Subcutaneous abdominal adipose tissue (tissue), 5 donors: ENCODE measurements around the gene DUSP12.
A peak's percentile ranks its signal among the peaks of the same experiment; 100 is the strongest.

Experiments
- H3K27ac ChIP-seq: one replicate; pipeline ENCODE4 v1.7.0; 2013; ENCODE audit warnings: low read depth, mild to moderate bottlenecking, inconsistent platforms, low read length, moderate library complexity
- H3K27me3 ChIP-seq, 5 donors: one replicate each; pipeline ENCODE4 v1.7.0; 2013; ENCODE audit warnings: low read length in 5 of 5, inconsistent platforms in 1 of 5; ENCODE audit not compliant: control insufficient read depth in 5 of 5, insufficient read depth in 4 of 5
- H3K36me3 ChIP-seq, 5 donors: one replicate each; pipeline ENCODE4 v1.7.0; 2013; ENCODE audit warnings: low read length in 5 of 5; ENCODE audit not compliant: control insufficient read depth in 5 of 5, insufficient read depth in 5 of 5
- H3K4me1 ChIP-seq, 5 donors: one replicate each; pipeline ENCODE4 v1.7.0; 2013; ENCODE audit warnings: low read length in 5 of 5, mild to moderate bottlenecking in 3 of 5, moderate library complexity in 1 of 5; ENCODE audit not compliant: control insufficient read depth in 5 of 5, insufficient read depth in 5 of 5
- H3K4me3 ChIP-seq, 5 donors: one replicate each; pipeline ENCODE4 v1.7.0; 2013; ENCODE audit warnings: low read length in 5 of 5, low read depth in 1 of 5
- H3K9ac ChIP-seq, 5 donors: one replicate each; pipeline ENCODE4 v1.7.0; 2013; ENCODE audit warnings: low read length in 5 of 5, mild to moderate bottlenecking in 4 of 5, moderate library complexity in 3 of 5
- H3K9me3 ChIP-seq, 5 donors: one replicate each; pipeline ENCODE4 v1.7.0; 2013; ENCODE audit warnings: low read length in 5 of 5; ENCODE audit not compliant: control insufficient read depth in 5 of 5
- donor health status: healthy.
- donor health status: healthy.
- donor health status: healthy.
- donor health status: healthy.
- donor health status: healthy.

The DUSP12 gene

DNA sequence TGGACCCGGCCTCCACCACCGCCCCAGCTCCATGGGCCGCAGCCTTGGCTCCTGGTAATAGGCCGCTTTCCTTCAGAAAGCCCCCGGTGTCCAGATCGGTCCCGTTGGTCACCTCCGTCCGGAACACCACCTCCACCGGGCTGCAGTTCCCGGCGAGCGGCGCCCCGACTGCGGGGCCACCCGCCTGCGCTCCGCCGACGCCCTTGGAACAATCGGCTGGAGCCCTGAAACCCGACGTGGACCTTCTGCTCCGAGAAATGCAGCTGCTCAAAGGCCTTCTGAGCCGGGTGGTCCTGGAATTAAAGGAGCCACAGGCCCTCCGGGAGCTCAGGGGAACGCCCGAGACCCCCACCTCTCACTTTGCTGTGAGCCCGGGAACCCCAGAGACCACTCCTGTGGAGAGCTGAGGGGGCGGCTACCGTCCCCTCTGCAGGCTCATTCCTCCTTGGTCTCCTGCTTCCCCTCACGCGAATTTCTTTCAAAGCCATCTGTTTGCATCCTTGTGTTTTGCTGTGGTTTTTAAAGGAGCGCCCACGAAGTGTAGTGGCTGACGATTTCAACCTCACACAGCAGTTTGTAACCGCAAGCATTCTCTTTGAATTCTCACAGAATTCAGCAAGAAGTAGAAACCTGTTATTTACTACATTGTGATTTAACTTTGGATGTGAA, 22.2 kb upstream of the DUSP12 start:
- Histone ChIP-seq H3K27ac (peak overlapping the region; percentile 67), H3K4me3 (peak overlapping the region; percentile 19 to 85 (median 83)), H3K9ac (peak overlapping the region in 4 of 5 donors; percentile 37 to 71 (median 71)), H3K9me3 (no peaks in the 10 kb centered on the region), H3K36me3 (no peaks in the 10 kb centered on the region), H3K4me1 (peaks cover 2 to 24% (median 21%) of the 10 kb centered on the region in 5 donors), H3K27me3 (peaks cover 0 to 3% (median 1%) of the 10 kb centered on the region in 5 donors)

DNA sequence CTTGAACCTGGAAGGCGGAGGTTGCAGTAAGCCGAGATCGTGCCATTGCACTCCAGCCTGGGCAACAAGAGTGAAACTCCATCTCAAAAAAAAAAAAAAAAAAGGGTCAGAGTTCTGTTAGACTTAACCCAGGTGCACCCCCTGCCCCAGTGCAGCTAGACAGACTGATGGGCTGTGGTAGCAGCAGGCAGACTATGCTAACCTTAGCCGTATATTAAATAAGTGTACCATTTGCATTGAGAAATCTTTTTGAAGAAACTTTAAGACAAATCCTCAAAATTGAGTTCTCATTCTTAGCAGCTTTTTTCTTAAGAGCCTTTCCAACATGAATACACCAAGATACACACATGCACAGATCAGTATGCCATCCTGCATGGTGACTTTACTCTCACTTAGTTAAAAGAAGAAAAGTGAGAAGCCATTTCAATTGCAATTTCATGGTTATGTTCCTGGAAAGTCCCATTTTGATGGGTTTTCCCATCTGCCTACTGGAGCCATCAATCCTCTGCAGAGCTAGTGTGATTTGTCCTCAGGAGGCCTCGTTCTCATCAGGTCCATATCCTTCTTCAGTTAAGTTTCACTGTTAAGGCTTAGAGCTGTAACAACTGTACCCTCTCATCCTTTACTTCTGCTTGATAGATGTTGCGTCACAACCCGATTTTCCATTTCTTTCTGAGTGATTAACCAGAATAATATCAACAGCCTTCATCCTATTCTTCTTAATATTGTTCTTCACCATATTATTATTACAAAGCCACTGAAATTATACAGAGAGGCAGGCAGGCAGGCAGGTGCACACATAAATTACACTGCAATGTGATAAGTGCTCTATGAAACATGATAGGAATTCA, 21.0 kb upstream of the DUSP12 start:
- H3K36me3 ChIP-seq, result no peaks in the 10 kb centered on the region
- no peak overlapping the region for H3K27ac ChIP-seq
- peaks cover 0 to 3% (median 0%) of the 10 kb centered on the region in 5 donors for H3K27me3 ChIP-seq
- no peaks in the 10 kb centered on the region for H3K9me3 ChIP-seq
- H3K4me3 ChIP-seq, result no peak overlapping the region
- no peak overlapping the region for H3K9ac ChIP-seq
- H3K4me1 ChIP-seq, result peaks cover 2 to 23% (median 21%) of the 10 kb centered on the region in 5 donors

DNA sequence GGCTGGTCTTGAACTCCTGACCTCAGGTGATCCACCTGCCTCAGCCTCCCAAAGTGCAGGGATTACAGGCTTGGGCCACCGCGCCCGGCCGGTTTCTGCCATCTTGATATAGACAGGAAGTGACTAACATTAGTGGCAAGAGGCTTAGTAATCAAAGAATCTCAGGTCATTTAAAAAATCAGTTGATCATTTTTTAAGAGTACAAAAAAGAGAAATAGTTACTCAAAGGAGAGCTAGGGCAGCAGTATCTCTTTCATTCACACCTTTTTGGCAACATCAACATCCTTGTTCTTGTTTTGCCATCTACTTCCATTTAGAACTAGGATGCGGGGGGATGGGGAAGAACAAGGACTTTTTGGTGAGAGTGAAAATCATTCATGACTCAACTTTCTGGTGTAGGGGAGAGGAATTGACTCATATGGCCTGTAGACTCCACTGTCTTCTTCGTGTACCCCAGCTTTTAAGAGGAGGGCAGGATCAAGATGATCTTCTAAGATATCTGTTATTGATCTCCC, 19.5 kb upstream of the DUSP12 start:
- Histone ChIP-seq H3K4me3 (no peak overlapping the region), H3K27ac (no peak overlapping the region), H3K9ac (no peak overlapping the region), H3K36me3 (no peaks in the 10 kb centered on the region), H3K27me3 (no peaks in the 10 kb centered on the region), H3K9me3 (no peaks in the 10 kb centered on the region), H3K4me1 (peaks cover 2 to 23% (median 21%) of the 10 kb centered on the region in 5 donors)

DNA sequence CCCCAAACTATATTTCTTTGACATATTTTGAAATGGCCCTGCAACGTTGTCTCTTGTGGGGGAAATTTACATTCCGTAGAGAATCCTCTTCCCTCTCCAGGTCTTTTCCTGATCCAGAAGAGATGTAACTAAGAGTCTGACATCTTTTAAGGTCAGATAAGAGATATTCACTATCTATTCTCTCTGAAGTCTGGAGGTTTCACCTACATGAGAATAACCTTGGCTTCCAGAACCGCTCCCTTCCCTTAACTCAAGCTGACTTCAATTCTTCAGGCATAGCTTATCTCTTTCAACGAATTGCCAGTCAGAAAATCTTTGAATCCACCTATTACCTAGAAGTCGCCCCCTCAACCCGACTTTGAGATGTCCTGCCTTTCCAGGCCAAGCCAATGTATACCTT, 18.3 kb upstream of the DUSP12 start:
- peaks cover 0 to 3% (median 0%) of the 10 kb centered on the region in 5 donors for H3K27me3 ChIP-seq
- H3K4me3 ChIP-seq, result no peak overlapping the region
- no peak overlapping the region for H3K9ac ChIP-seq
- H3K27ac ChIP-seq, result no peak overlapping the region
- H3K9me3 ChIP-seq, result no peaks in the 10 kb centered on the region
- H3K4me1 ChIP-seq, result peaks cover 0 to 14% (median 13%) of the 10 kb centered on the region in 5 donors
- H3K36me3 ChIP-seq, result no peaks in the 10 kb centered on the region

DNA sequence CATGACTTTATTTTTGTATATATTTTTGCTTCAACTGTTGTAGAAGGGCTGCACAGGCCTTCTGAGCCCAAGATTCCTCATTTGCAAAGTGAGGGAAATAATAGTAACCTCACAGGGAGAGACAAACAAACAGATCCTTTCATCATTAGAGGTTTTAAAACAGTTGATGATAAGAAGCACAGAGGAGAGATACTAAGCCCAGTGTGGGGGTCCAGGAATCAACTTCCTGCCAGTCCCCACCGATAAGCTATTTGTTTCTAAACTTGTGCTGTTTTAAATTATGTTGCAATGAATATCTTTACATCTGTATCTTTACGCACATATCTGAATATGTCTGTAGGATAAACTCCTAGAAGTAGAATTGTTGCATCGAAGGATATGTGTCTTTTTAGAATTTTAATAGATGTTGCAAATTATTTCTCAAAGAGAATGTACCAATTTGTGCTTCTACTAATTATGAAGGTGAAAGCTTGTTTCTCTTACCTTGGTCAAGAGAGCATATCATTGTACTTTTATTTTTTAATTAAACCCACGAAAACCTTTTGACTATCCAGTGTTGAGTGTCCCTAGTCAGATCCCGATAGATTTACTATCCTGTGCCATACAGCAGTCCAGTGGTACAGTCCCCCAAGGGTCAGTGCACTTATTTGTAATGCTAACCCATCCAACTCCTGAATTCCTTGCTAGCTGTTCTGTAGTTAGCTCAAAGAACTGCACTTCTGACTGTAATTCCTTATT, 17.4 kb upstream of the DUSP12 start:
- Histone ChIP-seq H3K9me3 (no peaks in the 10 kb centered on the region), H3K4me1 (peaks cover 0 to 9% (median 6%) of the 10 kb centered on the region in 5 donors), H3K27ac (no peak overlapping the region), H3K36me3 (no peaks in the 10 kb centered on the region), H3K9ac (no peak overlapping the region), H3K27me3 (peaks cover 0 to 4% (median 0%) of the 10 kb centered on the region in 5 donors), H3K4me3 (no peak overlapping the region)

DNA sequence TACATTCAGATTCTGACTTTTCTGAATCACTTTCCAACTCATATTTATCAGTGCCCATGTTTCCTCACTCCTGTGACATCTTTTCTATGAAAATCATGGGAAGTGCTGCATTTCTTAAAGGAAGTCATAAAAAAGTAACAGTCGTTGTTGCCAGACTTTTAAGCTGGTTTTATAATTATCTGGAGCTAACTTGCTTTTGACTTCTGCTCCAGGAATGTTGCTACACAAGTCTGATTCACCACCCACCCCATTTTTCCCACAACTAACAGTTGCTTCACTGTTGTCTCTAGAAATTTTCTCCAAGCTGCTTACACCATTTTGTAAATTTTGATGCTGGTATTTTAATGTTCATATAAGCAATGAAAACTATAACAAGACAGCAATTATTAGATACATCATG, 16.1 kb upstream of the DUSP12 start:
- H3K27me3 ChIP-seq, result peaks cover 0 to 4% (median 0%) of the 10 kb centered on the region in 5 donors
- no peak overlapping the region for H3K27ac ChIP-seq
- no peaks in the 10 kb centered on the region for H3K9me3 ChIP-seq
- no peak overlapping the region for H3K9ac ChIP-seq
- H3K36me3 ChIP-seq, result no peaks in the 10 kb centered on the region
- no peak overlapping the region for H3K4me3 ChIP-seq
- H3K4me1 ChIP-seq, result peaks cover 0 to 2% (median 0%) of the 10 kb centered on the region in 5 donors

DNA sequence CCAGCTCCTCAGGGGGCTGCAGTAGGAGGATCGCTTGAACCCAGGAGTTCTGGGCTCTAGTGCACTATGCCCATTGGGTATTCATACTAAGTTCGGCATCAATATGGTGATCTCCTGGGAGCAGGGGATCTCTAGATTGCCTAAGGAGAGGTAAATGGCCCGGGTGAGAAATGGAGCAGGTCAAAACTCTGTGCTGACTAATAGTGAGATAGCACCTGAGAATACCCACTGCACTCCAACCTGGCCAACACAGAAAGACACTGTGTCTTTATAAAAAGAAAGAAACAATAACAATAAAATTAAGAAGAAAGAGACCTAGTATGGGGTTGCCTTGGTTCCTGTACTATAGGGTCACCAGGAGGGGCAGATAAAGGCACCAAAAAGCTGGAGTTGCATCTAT, 13.7 kb upstream of the DUSP12 start:
- Histone ChIP-seq H3K27ac (no peak overlapping the region), H3K36me3 (no peaks in the 10 kb centered on the region), H3K27me3 (peaks cover 0 to 4% (median 0%) of the 10 kb centered on the region in 5 donors), H3K4me3 (no peak overlapping the region), H3K9ac (peak overlapping the region in 1 of 5 donors; percentile 24), H3K9me3 (no peaks in the 10 kb centered on the region), H3K4me1 (peaks cover 0 to 17% (median under 1%) of the 10 kb centered on the region in 5 donors)

DNA sequence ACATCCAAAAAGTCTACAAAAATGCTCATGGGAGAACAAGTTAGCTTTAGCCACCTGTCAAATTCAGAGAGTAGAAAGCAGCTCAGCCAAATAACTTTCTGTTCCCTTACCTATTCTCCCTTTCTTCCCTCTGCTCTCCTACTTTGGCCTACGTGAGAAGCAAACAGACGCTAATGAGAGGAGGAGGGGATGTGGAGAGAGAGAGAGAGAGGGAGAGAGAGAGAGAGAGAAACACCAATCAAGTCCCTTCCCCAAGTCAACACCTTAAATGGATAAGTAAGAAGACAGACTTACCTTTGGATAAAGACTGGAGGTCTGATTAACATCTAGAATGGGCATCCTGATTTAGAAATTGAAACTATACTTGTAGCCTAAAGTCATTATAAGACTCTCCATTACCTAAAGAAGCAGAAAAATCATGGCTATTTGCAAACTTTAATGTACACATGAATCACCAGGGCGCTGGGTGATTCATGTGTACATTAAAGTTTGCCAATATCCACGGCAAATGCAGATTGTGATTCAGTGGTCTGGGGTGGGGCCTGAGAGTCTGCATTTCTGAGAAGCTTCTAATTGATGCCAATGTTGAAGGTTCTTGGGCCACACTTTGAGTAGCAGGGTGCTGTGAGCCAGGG, 13.1 kb upstream of the DUSP12 start:
- Histone ChIP-seq H3K9ac (no peak overlapping the region), H3K4me3 (no peak overlapping the region), H3K27ac (no peak overlapping the region), H3K27me3 (peaks cover 0 to 4% (median 0%) of the 10 kb centered on the region in 5 donors), H3K36me3 (no peaks in the 10 kb centered on the region), H3K4me1 (peaks cover 0 to 23% (median 3%) of the 10 kb centered on the region in 5 donors), H3K9me3 (no peaks in the 10 kb centered on the region)

DNA sequence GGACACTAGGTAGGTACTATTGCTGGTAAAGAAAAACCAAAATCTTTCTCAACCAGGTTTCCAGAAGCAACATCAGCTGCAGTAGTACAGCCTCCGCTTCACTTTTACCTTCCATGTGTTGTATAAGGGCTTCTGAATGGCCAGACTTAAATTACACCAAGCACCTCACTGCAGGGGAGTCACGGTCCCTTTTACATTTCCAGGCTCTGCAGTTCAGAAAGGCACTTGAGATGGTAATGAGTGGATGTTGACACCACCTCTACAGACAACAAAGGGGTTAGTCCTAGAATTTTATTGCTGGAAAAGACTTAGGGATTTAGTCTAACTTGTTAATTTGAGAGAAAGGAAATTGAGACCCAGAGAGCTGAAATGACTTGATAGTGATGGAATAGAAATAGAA, 12.0 kb upstream of the DUSP12 start:
- no peak overlapping the region for H3K4me3 ChIP-seq
- H3K27me3 ChIP-seq, result peaks cover 0 to 4% (median 0%) of the 10 kb centered on the region in 5 donors
- peaks cover 0 to 23% (median 3%) of the 10 kb centered on the region in 5 donors for H3K4me1 ChIP-seq
- H3K9ac ChIP-seq, result no peak overlapping the region
- no peaks in the 10 kb centered on the region for H3K9me3 ChIP-seq
- H3K27ac ChIP-seq, result no peak overlapping the region
- H3K36me3 ChIP-seq, result no peaks in the 10 kb centered on the region
